K562 (cell line): ENCODE data around the gene ZNF865. TPM values are rescaled to one million over a fixed set of nuclear protein-coding genes. Genes with fewer than 3 reads are reported as not detected.
A peak's percentile ranks its signal among the peaks of the same experiment; 100 is the strongest.

Experiments used
- E2F1 ChIP-seq: sonication (generic); formaldehyde crosslinking; IDR thresholded peaks from 2 replicates; pipeline ENCODE4 v1.8.1; 2023; ENCODE audit warnings: mild to moderate bottlenecking, missing genetic modification reagents, moderate library complexity
- EGR1 ChIP-seq: fragments of 450-650 bp; conservative IDR thresholded peaks from 2 replicates; pipeline ENCODE4 v1.6.1; 2017; ENCODE audit warnings: mild to moderate bottlenecking
- EP300 ChIP-seq: IDR thresholded peaks from 2 replicates; pipeline ENCODE4 v1.6.1; 2012; ENCODE audit warnings: low read length, improper control_type of control experiment
- ESRRA ChIP-seq: fragments of 450-650 bp; IDR thresholded peaks from 2 replicates; pipeline ENCODE4 v1.6.1; 2014; ENCODE audit warnings: low read depth, mild to moderate bottlenecking, moderate library complexity, borderline replicate concordance
- FOXA1 ChIP-seq: fragments of 450-650 bp; IDR thresholded peaks from 2 replicates; pipeline ENCODE4 v1.6.1; 2016; ENCODE audit warnings: mild to moderate bottlenecking, borderline replicate concordance
- HBP1 ChIP-seq: fragments of 450-650 bp; formaldehyde crosslinking; IDR thresholded peaks from 2 replicates; pipeline ENCODE4 v1.4.0; 2022; ENCODE audit warnings: missing genetic modification characterization
- HDAC2 ChIP-seq: fragments of 450-650 bp; IDR thresholded peaks from 2 replicates; pipeline ENCODE4 v1.6.1; 2016; ENCODE audit warnings: mild to moderate bottlenecking
- KHSRP ChIP-seq: fragments of 450-650 bp; IDR thresholded peaks from 2 replicates; pipeline ENCODE4 v1.6.1; 2017
- LARP7 ChIP-seq: fragments of 450-650 bp; IDR thresholded peaks from 2 replicates; pipeline ENCODE4 v1.6.1; 2016
- MCM7 ChIP-seq, 2 experiments: fragments of 450-650 bp; IDR thresholded peaks; 2 replicates each; pipeline ENCODE4 v1.6.1; 2016 to 2018
- MEF2D ChIP-seq: conservative IDR thresholded peaks from 2 replicates; pipeline ENCODE4 v1.6.1; 2016; ENCODE audit warnings: low read depth, missing genetic modification characterization, missing compliant biosample characterization
- MYNN ChIP-seq, 2 experiments: sonication (generic); formaldehyde crosslinking in 1 of 2; IDR thresholded peaks; 2 replicates each; pipeline versions ENCODE4 v1.5.0 to v1.6.1; 2016 to 2020; ENCODE audit warnings: antibody characterized with exemption in 1 of 2, missing genetic modification reagents in 1 of 2
- NFXL1 ChIP-seq: fragments of 450-650 bp; formaldehyde crosslinking; IDR thresholded peaks from 2 replicates; pipeline ENCODE4 v1.4.0; 2021; ENCODE audit warnings: mild to moderate bottlenecking
- NUFIP1 ChIP-seq: fragments of 450-650 bp; IDR thresholded peaks from 2 replicates; pipeline ENCODE4 v1.6.1; 2018; ENCODE audit not compliant: partially characterized antibody
- POLR2B ChIP-seq: fragments of 450-650 bp; IDR thresholded peaks from 2 replicates; pipeline ENCODE4 v1.6.1; 2018; ENCODE audit warnings: low read depth; ENCODE audit not compliant: partially characterized antibody
- SETDB1 ChIP-seq: IDR thresholded peaks from one replicate; pipeline ENCODE4 v1.6.1; 2012; ENCODE audit warnings: low read length, control low read depth, inconsistent platforms
- SUPT5H ChIP-seq: fragments of 450-650 bp; IDR thresholded peaks from 2 replicates; pipeline ENCODE4 v1.6.1; 2016
- TRIM24 ChIP-seq, 2 experiments: fragments of 450-650 bp; IDR thresholded peaks; 2 replicates each; pipeline ENCODE4 v1.6.1; 2016
- YY1 ChIP-seq, 3 experiments: IDR thresholded peaks; 2 replicates each; pipeline ENCODE4 v1.6.1; 2011; ENCODE audit warnings: low read length in 2 of 3, mild to moderate bottlenecking in 2 of 3, moderate library complexity in 2 of 3, borderline replicate concordance in 1 of 3, control low read depth in 1 of 3, low read depth in 1 of 3; ENCODE audit not compliant: insufficient read depth in 3 of 3, insufficient replicate concordance in 2 of 3, control insufficient read depth in 1 of 3, insufficient read length in 1 of 3; ENCODE audit errors: extremely low read depth in 1 of 3
- ZFPM2 ChIP-seq: fragments of 250-450 bp; sonication (Bioruptor Pico); IDR thresholded peaks from 2 replicates; pipeline ENCODE4 v1.5.1; 2022; ENCODE audit warnings: mild to moderate bottlenecking
- ZNF232 ChIP-seq: sonication (generic); formaldehyde crosslinking; IDR thresholded peaks from 2 replicates; pipeline ENCODE4 v1.8.0; 2022; ENCODE audit warnings: mild to moderate bottlenecking, missing genetic modification reagents
- ZNF239 ChIP-seq: fragments of 250-450 bp; sonication (Bioruptor Pico); IDR thresholded peaks from 2 replicates; pipeline ENCODE4 v1.4.0; 2020; ENCODE audit warnings: mild to moderate bottlenecking
- ZNF436 ChIP-seq: fragments of 250-450, 450-650 bp; sonication (Bioruptor Pico); formaldehyde crosslinking; IDR thresholded peaks from 2 replicates; pipeline ENCODE4 v1.7.0; 2020; ENCODE audit warnings: mild to moderate bottlenecking
- ZNF696 ChIP-seq: fragments of 250-450 bp; sonication (Bioruptor Pico); conservative IDR thresholded peaks from 2 replicates; pipeline ENCODE4 v1.4.0; 2020; ENCODE audit warnings: mild to moderate bottlenecking, moderate library complexity
- ZNF77 ChIP-seq: fragments of 250-450 bp; sonication (Bioruptor Pico); IDR thresholded peaks from 2 replicates; pipeline ENCODE4 v1.5.0; 2020
- polyA plus RNA-seq, 8 experiments: library from polyadenylated mRNA; depleted of rRNA in 4 of 8; stranded (reverse) in 5 of 8; unstranded in 3 of 8; fragments of >200 nt; fragmentation: Nextera tagmentation in 2 of 8; fragmentation: Illumina TruSeq in 1 of 8; extraction: Ambion mirVana in 2 of 8; extraction: Trizol in 1 of 8; gene quantifications; 2 replicates each; pipeline versions ENCODE4 v1.2.1 to v1.2.3, GENCODE V29; 2011 to 2014; ENCODE audit warnings: inconsistent platforms in 1 of 8, missing spikeins in 1 of 8
- total RNA-seq, 7 experiments: library from RNA; depleted of rRNA in 6 of 7; stranded (reverse); fragments of >200 nt in 6 of 7; fragmentation: Illumina TruSeq in 2 of 7; extraction: Trizol in 2 of 7; gene quantifications; 2 replicates each; pipeline versions ENCODE4 v1.2.1 to v1.2.3, GENCODE V29; 2011 to 2021; ENCODE audit warnings: low replicate concordance in 1 of 7

ZNF865 gene
- total and polyA plus RNA-seq, 9 of the 15 experiments (the other 6 are each of a cell fraction or from before 2014, with no cell fraction given) = 0.40 to 18.8 (median 1.6) TPM; not detected in 2

GRCh38 chr19:55653651-55654322 is 48.3 kb downstream of the ZNF865 start (continued):
- no peak for TF ChIP-seq LARP7
- 0 out of 2 replicates have a peak, but pooled peaks have one; percentile 21 for TF ChIP-seq MEF2D (tag)
- TF ChIP-seq ZNF696 (CRISPR knock-in tag) = no peak
- no peak for TF ChIP-seq KHSRP
- TF ChIP-seq HBP1 = peak; percentile 39; the same call in 1 of the 2 replicates
- peak; percentile 97 for TF ChIP-seq ESRRA
- no peak; the same call in 1 of the 2 replicates for TF ChIP-seq HDAC2
- peak; percentile 71; the same call in 1 of the 2 replicates for TF ChIP-seq MYNN (IDR thresholded peaks at IDR 0.05)
- no peak for TF ChIP-seq MYNN (CRISPR knock-in tag; IDR thresholded peaks at IDR 0.05)
- no peak for TF ChIP-seq ZNF232 (CRISPR knock-in tag)
- no peak for TF ChIP-seq ZNF239 (CRISPR knock-in tag)
- TF ChIP-seq EP300 = peak; percentile 53; the same call in 1 of the 2 replicates
- TF ChIP-seq POLR2B = peak; percentile 87
- 0 out of 2 replicates have a peak, but pooled peaks have one; percentile 37 for TF ChIP-seq ZNF436 (CRISPR knock-in tag)
- no peak for TF ChIP-seq SETDB1
- no peak; a peak in 3 of 4 replicates for TF ChIP-seq TRIM24 (IDR thresholded peaks at IDR 0.05)
- no peak for TF ChIP-seq MCM7 (IDR thresholded peaks at IDR 0.05)
- no peak for TF ChIP-seq FOXA1
- TF ChIP-seq SUPT5H = peak; percentile 94
- no peak for TF ChIP-seq NUFIP1
- no peak for TF ChIP-seq EGR1
- TF ChIP-seq NFXL1 (CRISPR knock-in tag) = no peak
- TF ChIP-seq YY1 (IDR thresholded peaks at IDR 0.05; ENCODE audit: borderline replicate concordance in 1 of 3, control insufficient read depth in 1 of 3, extremely low read depth in 1 of 3, insufficient read depth in 3 of 3, insufficient read length in 1 of 3, insufficient replicate concordance in 2 of 3, low read depth in 1 of 3, low read length in 2 of 3) = peak in 2 of 3 experiments; percentile 48 to 49
- 0 out of 2 replicates have a peak, but pooled peaks have one; percentile 69 for TF ChIP-seq E2F1 (CRISPR knock-in tag)
- no peak for TF ChIP-seq ZNF77
- TF ChIP-seq ZFPM2 (CRISPR knock-in tag) = no peak
